ENCODE data around the gene CHM. TPM values are rescaled to one million over a fixed set of nuclear protein-coding genes. Genes with fewer than 3 reads are reported as not detected.

The CHM gene
- total RNA-seq, 1 experiment from 2014 or later = 28.9 TPM

- CTCF ChIA-PET = no interaction called here
- BruUV-seq (replicated peaks) = no TSS peak
- POLR2A ChIA-PET = no interaction called here
- no peaks in the 10 kb centered on the region for H3K27me3 ChIP-seq (ENCODE audit: control insufficient read depth, insufficient read depth, low read length)
- H3K27ac ChIP-seq (ENCODE audit: low read length) = no peak overlapping the region
- no peak for ATAC-seq
- no peaks in the 10 kb centered on the region for H3K9me3 ChIP-seq (ENCODE audit: control insufficient read depth, insufficient read depth, low read depth, low read length)
- H3K4me3 ChIP-seq (ENCODE audit: low read depth in 2 of 2, low read length in 2 of 2) = no peak overlapping the region
- intact Hi-C loops (cut with micrococcal nuclease; ENCODE audit: unreplicated experiment) (no loop called here), in situ Hi-C loops (cut with HindIII; ENCODE audit: low pct_unique_long_range_greater_than_20kb, low sequenced_read_pairs) (no loop called here)
- TF ChIP-seq TCF7L2 (IDR thresholded peaks at IDR 0.05; ENCODE audit: low read depth, low read length) (no peak), POLR2AphosphoS5 (IDR thresholded peaks at IDR 0.05; ENCODE audit: low read depth, low read length) (no peak), REST (IDR thresholded peaks at IDR 0.05; ENCODE audit: insufficient read depth in 1 of 2, low read depth in 2 of 2, low read length in 1 of 2) (no peak), CTCF (IDR thresholded peaks at IDR 0.05) (no peak), SIN3A (IDR thresholded peaks at IDR 0.05; ENCODE audit: borderline replicate concordance, insufficient read depth, low read depth, low read length) (no peak)
- H3K4me1 ChIP-seq (ENCODE audit: control insufficient read depth, insufficient read depth, low read length) = peaks cover 9% of the 10 kb centered on the region
- no peaks in the 10 kb centered on the region for H3K36me3 ChIP-seq (ENCODE audit: control insufficient read depth, insufficient read depth, low read length)
- DNase-seq (ENCODE audit: low read depth, low spot score) = no peak
Measured at GRCh38 chrX:85993539-85994197, 53.7 kb downstream of the CHM start.

GRCh38 chrX:85992811-85993229, 54.5 kb downstream of the CHM start:
- DNase-seq (ENCODE audit: low read depth, low spot score) (peak; percentile 20), ATAC-seq (peak; percentile 53; the same call in 1 of the 2 replicates)
- TF ChIP-seq REST (IDR thresholded peaks at IDR 0.05; ENCODE audit: insufficient read depth in 1 of 2, low read depth in 2 of 2, low read length in 1 of 2) = no peak
- POLR2A ChIA-PET = no interaction called here
- CTCF ChIA-PET = no interaction called here
- Histone ChIP-seq H3K27ac (ENCODE audit: low read length) (no peak overlapping the region), H3K36me3 (ENCODE audit: control insufficient read depth, insufficient read depth, low read length) (no peaks in the 10 kb centered on the region), H3K4me1 (ENCODE audit: control insufficient read depth, insufficient read depth, low read length) (peaks cover 9% of the 10 kb centered on the region), H3K27me3 (ENCODE audit: control insufficient read depth, insufficient read depth, low read length) (no peaks in the 10 kb centered on the region), H3K4me3 (ENCODE audit: low read depth in 2 of 2, low read length in 2 of 2) (no peak overlapping the region), H3K9me3 (ENCODE audit: control insufficient read depth, insufficient read depth, low read depth, low read length) (no peaks in the 10 kb centered on the region)
- intact Hi-C loops (cut with micrococcal nuclease; ENCODE audit: unreplicated experiment) (no loop called here), in situ Hi-C loops (cut with HindIII; ENCODE audit: low pct_unique_long_range_greater_than_20kb, low sequenced_read_pairs) (no loop called here)
- no TSS peak for BruUV-seq (replicated peaks)

All from Panc1 (cell line).